ENCODE results near the gene RNASE13.
"Not testable (repeated sequence)": the region's sequence is repeated elsewhere in the genome, so short reads cannot be mapped to it uniquely, and the experiment has no call there.

Gene RNASE13

DNA sequence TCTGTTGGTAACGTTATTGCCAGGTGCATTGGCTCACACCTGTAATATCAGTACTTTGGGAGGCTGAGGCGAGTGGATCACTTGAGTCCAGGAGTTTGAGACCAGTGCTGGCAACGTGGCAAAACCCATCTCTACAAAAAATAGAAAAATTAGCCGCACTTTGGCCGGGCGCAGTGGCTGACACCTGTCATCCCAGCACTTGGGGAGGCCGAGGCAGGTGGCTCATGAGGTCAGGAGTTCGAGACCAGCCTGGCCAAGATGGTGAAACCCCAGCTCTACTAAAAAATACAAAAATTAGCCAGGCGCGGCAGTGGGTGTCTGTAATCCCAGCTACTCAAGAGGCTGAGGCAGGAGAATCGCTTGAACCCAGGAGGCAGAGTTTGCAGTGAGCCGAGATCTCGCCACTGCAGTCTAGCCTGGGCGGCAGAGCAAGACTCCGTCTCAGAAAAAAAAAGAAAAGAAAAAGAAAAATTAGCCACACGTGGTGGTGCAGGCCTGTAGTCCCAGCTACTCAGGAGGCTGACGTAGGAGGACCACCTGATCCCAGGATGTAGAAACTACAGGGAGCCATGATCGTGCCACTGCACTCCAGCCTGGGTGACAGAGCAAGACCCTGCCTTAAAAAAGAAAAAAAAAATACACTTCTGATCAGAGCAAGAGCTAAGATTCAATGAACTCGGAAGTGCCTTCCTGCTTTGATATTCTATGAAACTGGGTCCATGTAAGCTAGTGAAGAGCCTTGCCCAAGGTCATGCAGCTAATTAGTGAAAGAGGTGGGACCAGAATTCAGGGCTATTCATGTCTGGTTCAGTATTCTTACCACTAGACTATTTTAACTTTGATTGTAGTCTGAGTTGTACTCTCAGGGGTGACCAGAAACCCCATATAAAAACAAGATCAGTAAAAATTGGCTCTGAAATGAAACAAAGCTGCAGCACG lies 18.8 kb upstream of the RNASE13 start:
- no peak overlapping the region for H3K4me3 ChIP-seq (ENCODE audit: low read depth, low read length)
- no peak overlapping the region for H3K9ac ChIP-seq (ENCODE audit: low read depth, low read length)
- no peak overlapping the region for H3K27ac ChIP-seq (ENCODE audit: low read depth, low read length)
- no peaks in the 10 kb centered on the region; the same call in 1 of the 2 replicates for H3K27me3 ChIP-seq (ENCODE audit: control insufficient read depth, insufficient read depth, low read length)
- H3K36me3 ChIP-seq (ENCODE audit: control insufficient read depth, insufficient read depth, low read length): no peaks in the 10 kb centered on the region
- H3K4me1 ChIP-seq (ENCODE audit: control insufficient read depth, insufficient read depth, low read length): peaks cover 9% of the 10 kb centered on the region
- no peaks in the 10 kb centered on the region for H3K9me3 ChIP-seq (ENCODE audit: control insufficient read depth, insufficient read depth, low read length)

DNA sequence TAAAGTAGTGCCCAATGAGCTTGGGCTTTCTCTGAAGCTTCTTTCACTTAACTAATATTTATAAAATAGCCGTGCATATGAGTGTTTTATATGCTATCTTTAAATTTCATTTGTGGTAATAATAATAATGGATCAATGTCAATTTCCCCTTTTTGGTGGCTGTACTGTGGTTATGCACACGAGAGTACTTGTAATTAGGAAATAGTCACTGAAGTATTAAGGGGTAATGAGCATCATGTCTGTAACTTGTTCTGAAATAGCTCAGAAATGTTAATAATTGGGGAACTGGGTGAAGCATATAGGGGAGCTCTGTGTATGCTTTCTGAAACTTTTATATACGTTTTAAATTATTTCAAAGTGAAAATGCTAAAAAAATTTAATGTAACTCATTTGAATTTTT lies 16.0 kb upstream of the RNASE13 start:
- no peak overlapping the region for H3K4me3 ChIP-seq (ENCODE audit: low read depth, low read length)
- 0 out of 2 replicates have a peak, but pooled peaks cover 4% of the 10 kb centered on the region for H3K4me1 ChIP-seq (ENCODE audit: control insufficient read depth, insufficient read depth, low read length)
- H3K27ac ChIP-seq (ENCODE audit: low read depth, low read length): no peak overlapping the region
- H3K36me3 ChIP-seq (ENCODE audit: control insufficient read depth, insufficient read depth, low read length): no peaks in the 10 kb centered on the region
- H3K9me3 ChIP-seq (ENCODE audit: control insufficient read depth, insufficient read depth, low read length): no peaks in the 10 kb centered on the region
- no peak overlapping the region for H3K9ac ChIP-seq (ENCODE audit: low read depth, low read length)
- H3K27me3 ChIP-seq (ENCODE audit: control insufficient read depth, insufficient read depth, low read length): no peaks in the 10 kb centered on the region

DNA sequence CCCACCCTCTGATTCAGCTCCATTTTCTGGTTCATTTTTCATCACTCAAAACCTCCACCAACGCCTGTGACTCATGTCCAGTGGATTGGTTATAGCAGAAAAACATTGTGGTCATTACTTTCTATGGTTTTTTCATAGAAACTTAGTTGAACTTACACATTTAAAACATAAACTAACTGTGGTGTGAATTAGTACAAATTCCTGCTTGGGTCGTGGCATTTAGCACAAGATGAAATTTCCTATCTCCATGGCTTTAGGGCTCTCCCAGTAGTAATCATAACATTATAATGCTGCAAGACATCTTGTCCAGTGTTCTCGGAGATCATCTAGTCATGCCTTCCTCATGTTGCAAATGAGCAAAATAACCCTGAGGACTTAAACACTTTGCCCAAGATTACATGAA lies 14.7 kb upstream of the RNASE13 start:
- Histone ChIP-seq H3K36me3 (ENCODE audit: control insufficient read depth, insufficient read depth, low read length) (no peaks in the 10 kb centered on the region), H3K27ac (ENCODE audit: low read depth, low read length) (no peak overlapping the region), H3K9ac (ENCODE audit: low read depth, low read length) (no peak overlapping the region), H3K27me3 (ENCODE audit: control insufficient read depth, insufficient read depth, low read length) (no peaks in the 10 kb centered on the region), H3K4me3 (ENCODE audit: low read depth, low read length) (no peak overlapping the region), H3K4me1 (ENCODE audit: control insufficient read depth, insufficient read depth, low read length) (no peaks in the 10 kb centered on the region), H3K9me3 (ENCODE audit: control insufficient read depth, insufficient read depth, low read length) (no peaks in the 10 kb centered on the region)

DNA sequence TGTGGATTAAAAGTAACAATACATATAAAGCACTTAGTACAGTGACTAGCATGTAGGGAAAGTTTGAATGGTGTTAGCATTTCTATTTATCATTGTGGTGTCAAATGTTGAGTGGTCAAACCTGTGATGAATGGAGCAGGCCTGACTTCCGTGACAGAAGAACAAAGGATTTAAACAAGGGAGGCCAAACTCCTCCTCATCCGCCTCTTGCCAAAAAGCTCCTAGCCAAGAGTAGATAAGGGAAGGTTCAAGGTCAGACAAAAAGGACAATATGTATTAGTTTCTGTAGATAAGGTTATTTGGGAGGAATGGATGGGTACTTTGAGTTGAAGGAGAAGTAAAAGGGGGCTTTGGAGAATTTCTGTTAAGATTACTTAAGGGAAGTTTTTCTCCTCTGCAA lies 14.0 kb upstream of the RNASE13 start:
- Histone ChIP-seq H3K27ac (ENCODE audit: low read depth, low read length) (no peak overlapping the region), H3K27me3 (ENCODE audit: control insufficient read depth, insufficient read depth, low read length) (no peaks in the 10 kb centered on the region), H3K36me3 (ENCODE audit: control insufficient read depth, insufficient read depth, low read length) (no peaks in the 10 kb centered on the region), H3K4me1 (ENCODE audit: control insufficient read depth, insufficient read depth, low read length) (no peaks in the 10 kb centered on the region), H3K9ac (ENCODE audit: low read depth, low read length) (no peak overlapping the region), H3K4me3 (ENCODE audit: low read depth, low read length) (no peak overlapping the region), H3K9me3 (ENCODE audit: control insufficient read depth, insufficient read depth, low read length) (no peaks in the 10 kb centered on the region)

DNA sequence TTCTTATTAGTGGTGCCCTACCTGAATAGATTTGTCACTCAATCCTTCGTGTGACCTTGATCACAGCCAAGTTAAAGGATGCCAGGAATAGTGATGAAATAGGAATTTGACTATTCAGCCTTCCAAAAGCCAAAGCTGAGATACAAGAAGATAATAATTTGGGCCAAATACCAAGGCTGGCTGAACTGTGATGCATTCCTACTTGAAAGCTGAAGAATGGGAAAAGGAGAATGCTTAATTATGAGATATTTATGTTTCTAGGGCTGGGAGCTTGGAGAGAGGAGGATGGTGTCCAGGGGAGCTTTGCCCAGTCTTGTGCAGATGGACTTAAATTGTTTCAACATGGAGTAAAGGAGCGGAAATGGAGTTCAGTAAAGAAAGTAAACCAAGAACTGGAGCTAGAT lies 12.8 kb upstream of the RNASE13 start:
- Histone ChIP-seq H3K9me3 (ENCODE audit: control insufficient read depth, insufficient read depth, low read length) (no peaks in the 10 kb centered on the region), H3K4me3 (ENCODE audit: low read depth, low read length) (no peak overlapping the region), H3K9ac (ENCODE audit: low read depth, low read length) (no peak overlapping the region), H3K27me3 (ENCODE audit: control insufficient read depth, insufficient read depth, low read length) (no peaks in the 10 kb centered on the region), H3K27ac (ENCODE audit: low read depth, low read length) (no peak overlapping the region), H3K36me3 (ENCODE audit: control insufficient read depth, insufficient read depth, low read length) (no peaks in the 10 kb centered on the region), H3K4me1 (ENCODE audit: control insufficient read depth, insufficient read depth, low read length) (no peaks in the 10 kb centered on the region)

DNA sequence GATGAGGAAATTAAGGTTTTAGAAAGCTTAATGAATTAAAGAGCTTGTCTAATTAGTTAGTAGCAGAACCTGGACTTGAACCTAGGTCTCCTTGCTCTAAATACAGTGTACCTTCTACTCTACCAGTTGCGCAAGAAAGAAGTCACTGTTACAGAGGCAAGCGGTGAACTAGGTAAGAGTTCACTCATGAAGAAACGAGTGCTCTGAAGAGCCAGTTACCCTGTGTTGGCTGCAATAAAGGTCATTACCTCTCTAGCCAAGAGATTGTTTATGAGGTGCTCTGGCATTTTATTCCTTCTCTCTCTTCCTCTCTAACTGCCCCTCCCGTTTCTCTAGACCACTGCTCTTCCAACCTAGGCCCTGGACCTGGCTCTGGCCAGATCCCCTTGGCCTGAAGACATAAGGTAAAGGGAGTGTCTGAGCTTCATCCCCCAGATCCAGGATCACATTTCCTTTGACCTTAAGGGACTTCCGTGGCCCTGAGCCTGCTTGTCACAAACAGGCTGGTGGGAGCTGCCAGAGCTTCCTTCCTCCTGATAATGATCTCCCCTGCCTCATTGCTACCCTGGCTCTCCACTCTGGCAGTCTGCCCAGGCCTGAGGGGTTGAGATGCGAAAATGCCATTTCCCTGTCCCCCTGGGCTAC lies 9.5 kb upstream of the RNASE13 start:
- no peaks in the 10 kb centered on the region for H3K27me3 ChIP-seq (ENCODE audit: control insufficient read depth, insufficient read depth, low read length)
- no peak overlapping the region for H3K9ac ChIP-seq (ENCODE audit: low read depth, low read length)
- H3K4me1 ChIP-seq (ENCODE audit: control insufficient read depth, insufficient read depth, low read length): peaks cover 9% of the 10 kb centered on the region
- H3K4me3 ChIP-seq (ENCODE audit: low read depth, low read length): no peak overlapping the region
- H3K9me3 ChIP-seq (ENCODE audit: control insufficient read depth, insufficient read depth, low read length): no peaks in the 10 kb centered on the region
- H3K36me3 ChIP-seq (ENCODE audit: control insufficient read depth, insufficient read depth, low read length): no peaks in the 10 kb centered on the region
- H3K27ac ChIP-seq (ENCODE audit: low read depth, low read length): no peak overlapping the region

DNA sequence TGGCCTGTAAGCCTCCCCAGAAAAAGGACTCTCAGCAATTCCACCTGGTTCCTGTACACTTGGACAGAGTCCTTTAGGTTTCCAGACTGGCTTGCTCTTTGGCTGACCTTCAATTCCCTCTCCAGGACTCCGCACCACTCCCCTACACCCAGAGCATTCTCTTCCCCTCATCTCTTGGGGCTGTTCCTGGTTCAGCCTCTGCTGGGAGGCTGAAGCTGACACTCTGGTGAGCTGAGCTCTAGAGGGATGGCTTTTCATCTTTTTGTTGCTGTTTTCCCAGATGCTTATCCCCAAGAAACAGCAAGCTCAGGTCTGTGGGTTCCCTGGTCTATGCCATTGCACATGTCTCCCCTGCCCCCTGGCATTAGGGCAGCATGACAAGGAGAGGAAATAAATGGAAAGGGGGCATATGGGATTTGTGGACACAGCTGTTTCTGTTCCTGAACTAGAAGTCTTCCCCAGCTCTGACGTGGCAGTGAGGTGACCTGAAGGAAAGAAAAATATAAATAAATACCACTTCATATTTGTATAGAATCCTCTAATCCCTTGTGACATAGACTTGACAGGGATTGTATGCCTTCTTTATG lies 8.9 kb upstream of the RNASE13 start:
- Histone ChIP-seq H3K9ac (ENCODE audit: low read depth, low read length) (no peak overlapping the region), H3K4me3 (ENCODE audit: low read depth, low read length) (no peak overlapping the region), H3K36me3 (ENCODE audit: control insufficient read depth, insufficient read depth, low read length) (no peaks in the 10 kb centered on the region), H3K27ac (ENCODE audit: low read depth, low read length) (no peak overlapping the region), H3K27me3 (ENCODE audit: control insufficient read depth, insufficient read depth, low read length) (no peaks in the 10 kb centered on the region), H3K9me3 (ENCODE audit: control insufficient read depth, insufficient read depth, low read length) (no peaks in the 10 kb centered on the region), H3K4me1 (ENCODE audit: control insufficient read depth, insufficient read depth, low read length) (peaks cover 15% of the 10 kb centered on the region)

DNA sequence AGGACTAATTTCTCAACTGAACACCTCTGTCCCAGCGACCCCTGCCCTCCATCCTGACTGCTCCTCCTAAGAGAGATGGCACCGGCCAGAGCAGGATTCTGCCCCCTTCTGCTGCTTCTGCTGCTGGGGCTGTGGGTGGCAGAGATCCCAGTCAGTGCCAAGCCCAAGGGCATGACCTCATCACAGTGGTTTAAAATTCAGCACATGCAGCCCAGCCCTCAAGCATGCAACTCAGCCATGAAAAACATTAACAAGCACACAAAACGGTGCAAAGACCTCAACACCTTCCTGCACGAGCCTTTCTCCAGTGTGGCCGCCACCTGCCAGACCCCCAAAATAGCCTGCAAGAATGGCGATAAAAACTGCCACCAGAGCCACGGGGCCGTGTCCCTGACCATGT lies 8.3 kb upstream of the RNASE13 start:
- H3K9me3 ChIP-seq (ENCODE audit: control insufficient read depth, insufficient read depth, low read length): no peaks in the 10 kb centered on the region
- H3K27ac ChIP-seq (ENCODE audit: low read depth, low read length): no peak overlapping the region
- H3K27me3 ChIP-seq (ENCODE audit: control insufficient read depth, insufficient read depth, low read length): no peaks in the 10 kb centered on the region
- peaks cover 16% of the 10 kb centered on the region for H3K4me1 ChIP-seq (ENCODE audit: control insufficient read depth, insufficient read depth, low read length)
- H3K4me3 ChIP-seq (ENCODE audit: low read depth, low read length): no peak overlapping the region
- no peaks in the 10 kb centered on the region for H3K36me3 ChIP-seq (ENCODE audit: control insufficient read depth, insufficient read depth, low read length)
- H3K9ac ChIP-seq (ENCODE audit: low read depth, low read length): no peak overlapping the region

DNA sequence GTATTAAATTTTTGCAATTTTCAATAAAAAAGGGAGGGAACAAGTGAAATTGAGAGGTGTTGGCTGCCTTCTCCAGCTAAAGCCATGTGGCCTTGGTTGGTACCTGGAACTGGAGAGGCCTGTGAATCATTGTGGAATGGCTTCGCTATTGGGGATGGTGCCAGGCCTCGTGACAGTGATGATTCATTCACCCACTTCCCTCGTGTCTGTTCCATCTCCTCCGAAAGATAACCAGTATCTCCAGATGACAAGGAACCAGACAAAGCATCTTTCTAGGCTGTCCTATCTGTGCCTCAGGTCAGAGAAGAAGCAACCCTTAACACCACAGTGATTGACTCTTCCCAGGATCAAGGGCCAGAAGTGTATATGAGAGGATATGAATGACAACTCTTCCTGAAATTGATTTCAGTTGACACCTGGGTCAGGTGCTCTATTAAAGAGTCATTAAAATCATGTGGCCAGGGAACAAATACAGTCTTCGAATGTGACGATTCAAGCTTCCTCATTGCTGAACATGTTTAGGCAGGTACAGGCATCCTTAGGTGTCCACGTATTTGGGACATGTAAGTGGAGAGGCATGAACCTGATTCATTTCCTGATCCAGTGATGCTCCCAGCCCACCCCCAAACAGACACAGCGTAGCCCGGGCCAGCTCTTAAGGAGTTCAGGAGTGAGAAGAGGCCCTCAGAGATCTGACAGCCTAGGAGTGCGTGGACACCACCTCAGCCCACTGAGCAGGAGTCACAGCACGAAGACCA lies 7.2 kb upstream of the RNASE13 start, which contains the start of gene RNASE7:
Gene RNASE7, plus strand, starts transcription at position 687 of the 758 bp plus-strand sequence. CDS start 631 bp downstream, outside the sequence.
- H3K4me1 ChIP-seq (ENCODE audit: control insufficient read depth, insufficient read depth, low read length): peaks cover 16% of the 10 kb centered on the region
- no peak within 1 kb of the TSS for H3K4me3 ChIP-seq (ENCODE audit: low read depth, low read length)
- no peaks in the 10 kb centered on the region for H3K9me3 ChIP-seq (ENCODE audit: control insufficient read depth, insufficient read depth, low read length)
- H3K36me3 ChIP-seq (ENCODE audit: control insufficient read depth, insufficient read depth, low read length): no peaks in the 10 kb centered on the region
- no peak within 1 kb of the TSS for H3K9ac ChIP-seq (ENCODE audit: low read depth, low read length)
- H3K27ac ChIP-seq (ENCODE audit: low read depth, low read length): no peak within 1 kb of the TSS
- no peaks in the 10 kb centered on the region for H3K27me3 ChIP-seq (ENCODE audit: control insufficient read depth, insufficient read depth, low read length)

DNA sequence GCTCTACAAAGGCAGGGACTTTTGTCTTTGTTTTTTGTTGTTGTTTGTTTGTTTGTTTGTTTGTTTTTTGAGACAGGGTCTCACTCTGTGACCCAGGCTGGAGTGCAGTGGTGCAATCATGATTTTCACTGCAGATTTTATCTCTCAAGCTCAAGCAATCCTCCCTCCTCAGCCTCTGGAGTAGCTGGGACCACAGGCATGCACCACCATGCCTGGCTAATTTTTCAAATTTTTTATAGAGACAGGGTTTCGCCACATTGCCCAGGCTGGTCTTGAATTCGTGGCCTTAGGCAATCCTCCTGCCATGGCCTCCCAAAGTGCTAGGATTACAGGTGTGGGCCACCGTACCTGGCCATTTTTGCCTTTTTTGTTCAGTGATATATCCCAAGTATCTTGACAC lies 6.3 kb upstream of the RNASE13 start:
- peaks cover 16% of the 10 kb centered on the region for H3K4me1 ChIP-seq (ENCODE audit: control insufficient read depth, insufficient read depth, low read length)
- H3K9ac ChIP-seq (ENCODE audit: low read depth, low read length); H3K27me3 ChIP-seq (ENCODE audit: control insufficient read depth, insufficient read depth, low read length); H3K27ac ChIP-seq (ENCODE audit: low read depth, low read length); H3K4me3 ChIP-seq (ENCODE audit: low read depth, low read length); H3K36me3 ChIP-seq (ENCODE audit: control insufficient read depth, insufficient read depth, low read length); H3K9me3 ChIP-seq (ENCODE audit: control insufficient read depth, insufficient read depth, low read length): not testable (repeated sequence)
